ENCODE data around the gene CDC25C. TPM values are rescaled to one million over a fixed set of nuclear protein-coding genes. Genes with fewer than 3 reads are reported as not detected.

The CDC25C gene
- polyA plus RNA-seq, 1 of the 3 experiments (the other 2 are of a cell fraction): 5.2 TPM

DNA sequence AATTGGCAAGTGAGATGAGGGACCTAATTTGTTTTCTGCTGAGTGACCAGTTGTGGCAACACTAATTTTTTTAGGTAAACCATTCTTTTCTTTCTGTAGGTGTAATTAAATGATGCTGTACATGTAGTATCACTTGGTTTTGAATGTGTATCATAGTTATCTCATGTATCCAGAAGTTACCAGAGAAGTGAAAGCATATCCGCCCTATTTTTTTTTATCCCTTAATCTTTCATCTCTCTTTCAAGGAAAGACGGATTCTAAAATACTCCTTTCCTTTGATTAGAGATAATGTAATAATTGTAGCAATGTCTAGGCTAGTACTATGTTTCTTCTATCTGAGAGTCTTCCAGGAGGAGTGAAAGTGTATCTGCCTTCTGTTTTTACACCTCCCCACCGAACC is 28.0 kb upstream of the CDC25C start:
- POLR2A ChIA-PET: no interaction called here
- H3K79me2 ChIP-seq (ENCODE audit: insufficient read depth): peaks cover 100% of the 10 kb centered on the region
- H2AFZ ChIP-seq (ENCODE audit: low read depth): no peak overlapping the region
- H3K9me3 ChIP-seq: no peaks in the 10 kb centered on the region
- no peaks in the 10 kb centered on the region for H3K27me3 ChIP-seq (ENCODE audit: insufficient read depth)
- peaks cover 17% of the 10 kb centered on the region for H3F3A ChIP-seq (replicated peaks; ENCODE audit: insufficient read depth)
- H4K20me1 ChIP-seq (ENCODE audit: insufficient read depth): peaks cover 87% of the 10 kb centered on the region
- 87% methylated on average over 3 of the region's 3 CpGs for WGBS (ENCODE audit: low lambda C conversion rate)
- no peak overlapping the region for H3K27ac ChIP-seq (ENCODE audit: low read depth in 2 of 2, low read length in 1 of 2)
- no peak for DNase-seq
- H3K9ac ChIP-seq: no peak overlapping the region
- no peak overlapping the region for H3K4me3 ChIP-seq (ENCODE audit: low read depth in 2 of 2, low read length in 1 of 2)
- CTCF ChIA-PET: no interaction called here
- peaks cover 0 to 3% of the 10 kb centered on the region in 2 experiments; a peak in 2 of 4 replicates for H3K4me1 ChIP-seq (ENCODE audit: control insufficient read depth in 1 of 2, insufficient read depth in 2 of 2, low read depth in 1 of 2, low read length in 1 of 2)
- H3K36me3 ChIP-seq (replicated peaks in 1 of 2; ENCODE audit: control insufficient read depth in 1 of 2, insufficient read depth in 2 of 2, low read length in 1 of 2): peaks cover 0 to 4% of the 10 kb centered on the region in 2 experiments
- H3K4me2 ChIP-seq: no peak overlapping the region
- TF ChIP-seq, protein P1, sequence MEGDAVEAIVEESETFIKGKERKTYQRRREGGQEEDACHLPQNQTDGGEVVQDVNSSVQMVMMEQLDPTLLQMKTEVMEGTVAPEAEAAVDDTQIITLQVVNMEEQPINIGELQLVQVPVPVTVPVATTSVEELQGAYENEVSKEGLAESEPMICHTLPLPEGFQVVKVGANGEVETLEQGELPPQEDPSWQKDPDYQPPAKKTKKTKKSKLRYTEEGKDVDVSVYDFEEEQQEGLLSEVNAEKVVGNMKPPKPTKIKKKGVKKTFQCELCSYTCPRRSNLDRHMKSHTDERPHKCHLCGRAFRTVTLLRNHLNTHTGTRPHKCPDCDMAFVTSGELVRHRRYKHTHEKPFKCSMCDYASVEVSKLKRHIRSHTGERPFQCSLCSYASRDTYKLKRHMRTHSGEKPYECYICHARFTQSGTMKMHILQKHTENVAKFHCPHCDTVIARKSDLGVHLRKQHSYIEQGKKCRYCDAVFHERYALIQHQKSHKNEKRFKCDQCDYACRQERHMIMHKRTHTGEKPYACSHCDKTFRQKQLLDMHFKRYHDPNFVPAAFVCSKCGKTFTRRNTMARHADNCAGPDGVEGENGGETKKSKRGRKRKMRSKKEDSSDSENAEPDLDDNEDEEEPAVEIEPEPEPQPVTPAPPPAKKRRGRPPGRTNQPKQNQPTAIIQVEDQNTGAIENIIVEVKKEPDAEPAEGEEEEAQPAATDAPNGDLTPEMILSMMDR (IDR thresholded peaks at IDR 0.05): no peak
- TF ChIP-seq MEF2A (IDR thresholded peaks at IDR 0.05; ENCODE audit: borderline replicate concordance, low read depth) (no peak), NRF1 (IDR thresholded peaks at IDR 0.05; ENCODE audit: low read depth, low read length) (no peak), GABPA (IDR thresholded peaks at IDR 0.05; ENCODE audit: low read depth) (no peak), NFIC (IDR thresholded peaks at IDR 0.05; ENCODE audit: borderline replicate concordance) (no peak), RAD21 (IDR thresholded peaks at IDR 0.05; ENCODE audit: low read length) (no peak), SMC3 (IDR thresholded peaks at IDR 0.05; ENCODE audit: low read depth, low read length) (no peak), RCOR1 (IDR thresholded peaks at IDR 0.05; ENCODE audit: low read length) (no peak)
- TF ChIP-seq, protein P2, sequence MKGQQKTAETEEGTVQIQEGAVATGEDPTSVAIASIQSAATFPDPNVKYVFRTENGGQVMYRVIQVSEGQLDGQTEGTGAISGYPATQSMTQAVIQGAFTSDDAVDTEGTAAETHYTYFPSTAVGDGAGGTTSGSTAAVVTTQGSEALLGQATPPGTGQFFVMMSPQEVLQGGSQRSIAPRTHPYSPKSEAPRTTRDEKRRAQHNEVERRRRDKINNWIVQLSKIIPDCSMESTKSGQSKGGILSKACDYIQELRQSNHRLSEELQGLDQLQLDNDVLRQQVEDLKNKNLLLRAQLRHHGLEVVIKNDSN (IDR thresholded peaks at IDR 0.05; ENCODE audit: borderline replicate concordance, low read depth): no peak
- TF ChIP-seq, protein P3, sequence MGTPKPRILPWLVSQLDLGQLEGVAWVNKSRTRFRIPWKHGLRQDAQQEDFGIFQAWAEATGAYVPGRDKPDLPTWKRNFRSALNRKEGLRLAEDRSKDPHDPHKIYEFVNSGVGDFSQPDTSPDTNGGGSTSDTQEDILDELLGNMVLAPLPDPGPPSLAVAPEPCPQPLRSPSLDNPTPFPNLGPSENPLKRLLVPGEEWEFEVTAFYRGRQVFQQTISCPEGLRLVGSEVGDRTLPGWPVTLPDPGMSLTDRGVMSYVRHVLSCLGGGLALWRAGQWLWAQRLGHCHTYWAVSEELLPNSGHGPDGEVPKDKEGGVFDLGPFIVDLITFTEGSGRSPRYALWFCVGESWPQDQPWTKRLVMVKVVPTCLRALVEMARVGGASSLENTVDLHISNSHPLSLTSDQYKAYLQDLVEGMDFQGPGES (IDR thresholded peaks at IDR 0.05; ENCODE audit: low read depth, low read length): no peak
- no peaks in the 10 kb centered on the region for H3K9me2 ChIP-seq

DNA sequence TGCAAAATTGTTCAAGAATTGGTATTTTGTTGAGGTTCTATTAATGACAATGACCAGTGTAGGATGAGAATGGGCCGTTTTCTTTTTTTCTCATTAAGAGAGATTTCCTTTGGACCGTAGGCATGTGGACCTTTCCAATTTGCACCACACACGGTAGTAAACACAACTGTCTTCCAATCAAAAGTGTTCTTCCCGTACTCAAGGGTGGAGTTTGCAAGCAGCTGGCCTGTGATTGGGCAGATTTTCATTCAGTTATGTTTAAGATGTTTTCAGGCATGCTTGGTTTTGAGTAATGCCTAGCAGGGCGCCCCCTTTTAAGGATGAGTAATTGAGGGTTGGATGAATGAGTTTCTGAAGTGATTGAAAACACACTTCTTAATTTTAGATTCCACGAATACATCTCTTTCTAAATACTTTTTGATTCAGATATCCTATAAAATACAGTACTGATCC is 23.3 kb upstream of the CDC25C start:
- H3K9ac ChIP-seq: no peak overlapping the region
- ChIA-PET POLR2A (interaction anchor here (1.3 kb wide), 1 partner anchor 17 kb away, joined by 4 read pairs; the partner anchor contains the start of gene FAM53C), CTCF (interaction anchor here (0.7 to 8.9 kb wide), 10 partner anchors 10 to 514 kb away, joined by 3 to 239 read pairs (median 4); partner anchors contain the start of genes BRD8, CDC25C, FAM53C and KIF20A)

More for the DNA sequence above, 23.3 kb upstream of the CDC25C start:
- peak overlapping the region in 1 of 2 experiments; percentile 81; a peak in 1 of 4 replicates for H3K27ac ChIP-seq (ENCODE audit: low read depth in 2 of 2, low read length in 1 of 2)
- TF ChIP-seq, protein P4, sequence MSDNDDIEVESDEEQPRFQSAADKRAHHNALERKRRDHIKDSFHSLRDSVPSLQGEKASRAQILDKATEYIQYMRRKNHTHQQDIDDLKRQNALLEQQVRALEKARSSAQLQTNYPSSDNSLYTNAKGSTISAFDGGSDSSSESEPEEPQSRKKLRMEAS (IDR thresholded peaks at IDR 0.05; ENCODE audit: low read depth): peak; percentile 70; the same call in 1 of the 2 replicates
- TF ChIP-seq, protein P1 (IDR thresholded peaks at IDR 0.05): peak; percentile 32
- no peak for TF ChIP-seq SIN3A (IDR thresholded peaks at IDR 0.05; ENCODE audit: borderline replicate concordance, low read depth, low read length)
- peak; percentile 62; the same call in 1 of the 2 replicates for TF ChIP-seq MXI1 (IDR thresholded peaks at IDR 0.05; ENCODE audit: low read depth, low read length)
- TF ChIP-seq, protein P5, sequence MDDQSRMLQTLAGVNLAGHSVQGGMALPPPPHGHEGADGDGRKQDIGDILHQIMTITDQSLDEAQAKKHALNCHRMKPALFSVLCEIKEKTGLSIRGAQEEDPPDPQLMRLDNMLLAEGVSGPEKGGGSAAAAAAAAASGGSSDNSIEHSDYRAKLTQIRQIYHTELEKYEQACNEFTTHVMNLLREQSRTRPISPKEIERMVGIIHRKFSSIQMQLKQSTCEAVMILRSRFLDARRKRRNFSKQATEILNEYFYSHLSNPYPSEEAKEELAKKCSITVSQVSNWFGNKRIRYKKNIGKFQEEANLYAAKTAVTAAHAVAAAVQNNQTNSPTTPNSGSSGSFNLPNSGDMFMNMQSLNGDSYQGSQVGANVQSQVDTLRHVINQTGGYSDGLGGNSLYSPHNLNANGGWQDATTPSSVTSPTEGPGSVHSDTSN (IDR thresholded peaks at IDR 0.05): peak; percentile 86
- no peaks in the 10 kb centered on the region for H3K27me3 ChIP-seq (ENCODE audit: insufficient read depth)
- no peaks in the 10 kb centered on the region for H3K9me2 ChIP-seq
- H3K36me3 ChIP-seq (replicated peaks in 1 of 2; ENCODE audit: control insufficient read depth in 1 of 2, insufficient read depth in 2 of 2, low read length in 1 of 2): peaks cover 2 to 7% of the 10 kb centered on the region in 2 experiments
- no peaks in the 10 kb centered on the region for H3K9me3 ChIP-seq
- H3K4me2 ChIP-seq: peak overlapping the region; percentile 81
- H3K4me3 ChIP-seq (ENCODE audit: low read depth in 2 of 2, low read length in 1 of 2): peak overlapping the region; percentile 81 to 92
- peak; percentile 64 for DNase-seq
- peaks cover 63% of the 10 kb centered on the region for H4K20me1 ChIP-seq (ENCODE audit: insufficient read depth)
- peaks cover 71% of the 10 kb centered on the region for H3K79me2 ChIP-seq (ENCODE audit: insufficient read depth)
- 33% methylated on average over 6 of the region's 6 CpGs for WGBS (ENCODE audit: low lambda C conversion rate)
- peaks cover 7 to 9% of the 10 kb centered on the region in 2 experiments; a peak in 3 of 4 replicates for H3K4me1 ChIP-seq (ENCODE audit: control insufficient read depth in 1 of 2, insufficient read depth in 2 of 2, low read depth in 1 of 2, low read length in 1 of 2)
- H2AFZ ChIP-seq (ENCODE audit: low read depth): no peak overlapping the region
- H3F3A ChIP-seq (replicated peaks; ENCODE audit: insufficient read depth): peaks cover 39% of the 10 kb centered on the region

All from SK-N-SH (cell line).